Mesendoderm (in vitro differentiated cells): ENCODE results near the gene KMT5C.

Experiments used
- DNase-seq: peaks from one replicate; pipeline ENCODE4 v3.0.0; 2013
- H2AK5ac ChIP-seq: 2 replicates; pipeline ENCODE4 v1.6.1; 2013; ENCODE audit warnings: low read length, inconsistent platforms
- H2BK120ac ChIP-seq: 2 replicates; pipeline ENCODE4 v1.6.1; 2013; ENCODE audit warnings: low read depth, mild to moderate bottlenecking, low read length, moderate library complexity, mixed read lengths
- H2BK15ac ChIP-seq: replicated peaks from 2 replicates; pipeline ENCODE4 v1.6.1; 2013; ENCODE audit warnings: low read depth, mild to moderate bottlenecking, moderate library complexity
- H2BK5ac ChIP-seq: 2 replicates; pipeline ENCODE4 v1.6.1; 2013; ENCODE audit warnings: low read length, inconsistent platforms
- H3K18ac ChIP-seq: 2 replicates; pipeline ENCODE4 v1.6.1; 2013; ENCODE audit warnings: mild to moderate bottlenecking, low read length, mixed read lengths
- H3K23ac ChIP-seq: one replicate; pipeline ENCODE4 v1.6.1; 2013; ENCODE audit warnings: low read length
- H3K27ac ChIP-seq: 2 replicates; pipeline ENCODE4 v1.5.1; 2013; ENCODE audit warnings: low read depth, mild to moderate bottlenecking, inconsistent platforms, low read length, moderate library complexity
- H3K27me3 ChIP-seq: 2 replicates; pipeline ENCODE4 v1.6.1; 2013; ENCODE audit warnings: low read length, control low read depth, mild to moderate bottlenecking, inconsistent platforms; ENCODE audit not compliant: insufficient read depth, poor library complexity
- H3K36me3 ChIP-seq: 2 replicates; pipeline ENCODE4 v1.6.1; 2013; ENCODE audit warnings: low read length, inconsistent platforms; ENCODE audit not compliant: control insufficient read depth, insufficient read depth
- H3K4ac ChIP-seq: one replicate; pipeline ENCODE4 v1.6.1; 2013; ENCODE audit warnings: low read depth, mild to moderate bottlenecking, low read length, moderate library complexity
- H3K4me1 ChIP-seq: 2 replicates; pipeline ENCODE4 v1.6.1; 2013; ENCODE audit warnings: low read depth, low read length, inconsistent platforms; ENCODE audit not compliant: control insufficient read depth
- H3K4me2 ChIP-seq: 2 replicates; pipeline ENCODE4 v1.6.1; 2013; ENCODE audit warnings: low read length
- H3K4me3 ChIP-seq: 2 replicates; pipeline ENCODE4 v1.5.1; 2013; ENCODE audit warnings: mild to moderate bottlenecking, low read length
- H3K56ac ChIP-seq: one replicate; pipeline ENCODE4 v1.6.1; 2013; ENCODE audit warnings: low read length
- H3K79me1 ChIP-seq: 2 replicates; pipeline ENCODE4 v1.6.1; 2013; ENCODE audit warnings: low read length, inconsistent platforms
- H3K79me2 ChIP-seq: 2 replicates; pipeline ENCODE4 v1.6.1; 2013; ENCODE audit warnings: mild to moderate bottlenecking, low read length; ENCODE audit not compliant: control insufficient read depth, insufficient read depth
- H3K9ac ChIP-seq: 2 replicates; pipeline ENCODE4 v1.6.1; 2013; ENCODE audit warnings: low read length, inconsistent platforms
- H4K5ac ChIP-seq: one replicate; pipeline ENCODE4 v1.6.1; 2013; ENCODE audit warnings: low read length
- H4K8ac ChIP-seq: one replicate; pipeline ENCODE4 v1.6.1; 2013; ENCODE audit warnings: low read depth, mild to moderate bottlenecking, control low read depth, low read length, moderate library complexity
- whole genome bisulfite sequencing: extraction: QIAGEN DNeasy Blood & Tissue Kit; methylation state at CpG from one replicate; pipeline ENCODE4 v1.1.7; 2013; ENCODE audit warnings: low lambda C conversion rate, missing lambda C conversion rate; ENCODE audit not compliant: insufficient coverage; ENCODE audit errors: extremely low coverage; 5-methylcytosine and 5-hydroxymethylcytosine counted together

Gene KMT5C

DNA sequence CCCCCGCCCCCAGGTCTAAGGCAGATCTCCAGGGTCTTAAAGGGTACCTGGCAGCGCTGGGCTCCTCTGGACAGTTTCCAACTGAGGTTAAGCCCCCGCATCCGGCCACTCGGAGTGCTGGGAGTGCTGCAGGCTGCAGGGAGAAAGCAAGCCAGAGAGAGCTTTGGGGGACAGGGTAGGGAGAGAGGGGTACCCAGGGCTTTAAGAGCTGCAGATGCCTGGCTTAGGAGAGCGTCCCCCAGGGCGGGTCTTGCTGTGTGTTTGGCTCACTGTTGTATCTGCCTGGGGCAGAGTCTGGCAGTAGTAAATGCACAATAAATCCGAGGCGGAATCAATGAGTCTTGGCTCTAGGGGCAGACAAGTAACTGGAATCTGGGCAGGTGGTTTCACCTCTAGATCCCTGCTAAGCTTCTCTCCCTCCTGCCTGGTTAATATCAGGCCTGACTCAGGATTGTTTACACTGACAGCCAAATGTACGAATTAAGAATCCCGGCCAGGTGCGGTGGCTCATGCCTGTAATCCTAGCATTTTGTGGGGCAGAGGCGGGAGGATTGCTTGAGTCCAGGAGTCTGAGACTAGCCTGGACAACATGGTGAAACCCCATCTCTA is 15.6 kb downstream of the KMT5C start:
- no peak for DNase-seq

DNA sequence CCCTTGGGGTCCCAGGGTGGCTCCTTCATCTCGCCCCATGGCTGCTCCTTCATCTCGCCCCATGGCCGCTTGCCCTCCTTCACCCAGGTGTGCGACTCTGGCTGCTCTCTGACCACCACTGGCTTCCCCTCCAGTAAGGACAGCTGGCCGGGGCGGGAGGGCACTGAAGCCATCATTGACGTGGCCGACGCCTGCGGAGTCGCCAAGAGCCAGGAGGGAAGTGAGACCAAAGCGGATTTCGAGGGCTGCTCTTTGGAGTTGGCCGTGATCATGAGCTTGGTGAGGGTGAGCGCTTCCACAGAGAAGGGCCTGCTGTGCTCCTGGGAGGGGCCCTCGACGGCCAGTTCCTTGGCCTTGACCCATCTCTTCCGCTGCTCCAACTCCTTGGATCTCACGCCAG is 18.8 kb downstream of the KMT5C start:
- no peak overlapping the region for H3K18ac ChIP-seq
- H3K23ac ChIP-seq: no peak overlapping the region
- H2BK120ac ChIP-seq: no peak overlapping the region
- H3K56ac ChIP-seq: no peak overlapping the region
- peaks cover 5% of the 10 kb centered on the region for H3K27me3 ChIP-seq
- H2AK5ac ChIP-seq: no peak overlapping the region
- H3K4me3 ChIP-seq: no peak overlapping the region
- no peaks in the 10 kb centered on the region for H3K4me1 ChIP-seq
- no peaks in the 10 kb centered on the region for H3K36me3 ChIP-seq
- no peak overlapping the region for H2BK15ac ChIP-seq
- H3K79me2 ChIP-seq: no peaks in the 10 kb centered on the region
- H3K27ac ChIP-seq: no peak overlapping the region
- H3K9ac ChIP-seq: no peak overlapping the region
- H4K5ac ChIP-seq: no peak overlapping the region
- H3K4ac ChIP-seq: no peak overlapping the region
- H3K79me1 ChIP-seq: no peaks in the 10 kb centered on the region
- DNase-seq: no peak
- H3K4me2 ChIP-seq: no peak overlapping the region
- no CpG with 5 or more reads among the region's 19 CpGs for WGBS
- no peak overlapping the region for H2BK5ac ChIP-seq
- no peak overlapping the region for H4K8ac ChIP-seq

More for the DNA sequence above, 15.6 kb downstream of the KMT5C start:
- H2AK5ac ChIP-seq: no peak overlapping the region
- H3K27me3 ChIP-seq: peaks cover 16% of the 10 kb centered on the region
- no peak overlapping the region for H3K23ac ChIP-seq
- no peaks in the 10 kb centered on the region for H3K36me3 ChIP-seq
- H3K18ac ChIP-seq: no peak overlapping the region
- no peak overlapping the region for H3K4me3 ChIP-seq
- H4K8ac ChIP-seq: no peak overlapping the region
- H3K4me2 ChIP-seq: no peak overlapping the region
- WGBS: no CpG with 5 or more reads among the region's 13 CpGs
- no peaks in the 10 kb centered on the region for H3K79me2 ChIP-seq
- no peak overlapping the region for H3K27ac ChIP-seq
- no peak overlapping the region for H3K9ac ChIP-seq
- H4K5ac ChIP-seq: no peak overlapping the region
- no peak overlapping the region for H2BK120ac ChIP-seq
- peak overlapping the region; percentile 7 for H3K56ac ChIP-seq
- H3K4ac ChIP-seq: no peak overlapping the region
- H3K4me1 ChIP-seq: peaks cover 3% of the 10 kb centered on the region
- no peak overlapping the region for H2BK15ac ChIP-seq
- no peak overlapping the region for H2BK5ac ChIP-seq
- H3K79me1 ChIP-seq: no peaks in the 10 kb centered on the region

DNA sequence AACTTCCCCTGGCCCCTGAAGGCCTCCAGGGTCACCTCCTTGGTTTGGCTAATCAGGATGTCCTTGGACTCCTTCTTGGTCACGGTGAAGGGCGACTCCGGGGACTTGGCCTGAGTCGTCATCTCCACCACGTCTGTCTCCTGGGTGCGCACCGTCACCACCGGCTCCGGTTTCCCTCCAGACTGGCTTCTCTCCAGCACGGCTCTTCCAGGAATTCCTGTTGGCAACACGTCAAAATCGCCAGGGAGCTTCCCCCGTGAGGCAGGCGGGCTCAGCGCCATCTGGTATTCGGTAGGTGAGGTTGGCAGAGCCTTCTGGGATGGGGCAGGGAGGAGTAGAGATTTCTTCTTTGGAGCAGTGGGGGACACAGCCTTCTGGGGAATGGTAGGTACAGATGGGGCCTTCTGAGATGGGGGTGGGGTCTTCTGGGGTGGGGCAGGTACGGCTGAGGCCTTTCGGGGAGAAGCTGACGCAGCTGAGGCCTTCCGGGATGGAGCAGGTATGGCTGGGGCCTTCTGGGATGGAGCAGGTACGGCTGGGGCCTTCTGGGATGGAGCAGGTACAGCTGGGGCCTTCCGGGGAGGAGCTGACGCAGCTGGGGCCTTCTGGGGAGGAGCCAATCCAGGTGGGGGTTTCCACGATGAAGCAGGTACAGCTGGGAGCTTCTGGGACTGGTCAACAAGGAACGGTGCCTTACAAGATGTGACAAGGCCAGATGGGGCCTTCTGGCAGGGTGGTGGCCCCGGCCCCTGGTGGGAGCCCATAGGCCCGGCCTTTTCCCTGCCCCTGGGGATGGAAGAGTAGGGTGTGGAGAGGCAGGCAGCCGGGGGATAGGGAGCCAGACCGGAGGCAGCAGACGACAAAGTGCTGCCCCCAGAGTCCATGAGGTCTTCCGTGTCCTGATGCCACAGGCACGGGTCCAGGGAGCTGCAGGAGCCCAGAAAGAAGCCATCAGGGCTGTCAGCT is 19.6 kb downstream of the KMT5C start:
- no peak overlapping the region for H2BK120ac ChIP-seq
- no peak overlapping the region for H4K8ac ChIP-seq
- no peak overlapping the region for H3K27ac ChIP-seq
- H3K4me3 ChIP-seq: no peak overlapping the region
- H2AK5ac ChIP-seq: no peak overlapping the region
- no peak overlapping the region for H3K4ac ChIP-seq
- no CpG with 5 or more reads among the region's 32 CpGs for WGBS
- no peak overlapping the region for H3K9ac ChIP-seq
- H3K36me3 ChIP-seq: no peaks in the 10 kb centered on the region
- no peak for DNase-seq
- no peak overlapping the region for H3K4me2 ChIP-seq
- no peak overlapping the region for H3K18ac ChIP-seq
- H2BK5ac ChIP-seq: no peak overlapping the region
- H2BK15ac ChIP-seq: no peak overlapping the region
- H3K4me1 ChIP-seq: no peaks in the 10 kb centered on the region
- H3K27me3 ChIP-seq: peaks cover 5% of the 10 kb centered on the region
- no peak overlapping the region for H3K23ac ChIP-seq
- no peak overlapping the region for H4K5ac ChIP-seq
- H3K79me2 ChIP-seq: no peaks in the 10 kb centered on the region
- H3K56ac ChIP-seq: no peak overlapping the region
- H3K79me1 ChIP-seq: no peaks in the 10 kb centered on the region

DNA sequence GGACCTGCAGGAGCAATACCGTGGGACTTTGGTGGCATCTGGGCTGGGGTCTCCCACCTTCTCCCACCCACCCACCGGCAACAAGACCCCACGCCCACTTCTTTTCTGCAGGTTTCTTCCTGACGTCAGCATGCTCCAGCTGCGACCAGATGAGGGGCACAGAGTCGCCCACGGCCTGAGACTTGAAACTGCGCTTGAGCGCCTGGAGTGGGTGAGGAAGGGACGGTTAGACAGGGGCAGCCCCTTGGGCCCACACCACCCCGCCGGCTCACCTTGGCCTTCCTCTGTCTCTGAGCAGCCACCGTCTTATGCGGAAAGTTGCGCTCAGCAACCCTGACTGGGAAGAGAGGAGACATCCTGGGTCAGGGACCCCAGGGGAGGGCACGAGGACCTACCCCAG is 21.2 kb downstream of the KMT5C start:
- H3K4me1 ChIP-seq: no peaks in the 10 kb centered on the region
- WGBS: no CpG with 5 or more reads among the region's 16 CpGs
- H4K5ac ChIP-seq: no peak overlapping the region
- H3K4me3 ChIP-seq: no peak overlapping the region
- H2BK120ac ChIP-seq: no peak overlapping the region
- no peak overlapping the region for H3K4ac ChIP-seq
- no peak overlapping the region for H3K56ac ChIP-seq
- no peak overlapping the region for H3K4me2 ChIP-seq
- no peak overlapping the region for H2AK5ac ChIP-seq
- no peak overlapping the region for H2BK15ac ChIP-seq
- H3K9ac ChIP-seq: no peak overlapping the region
- no peak overlapping the region for H3K18ac ChIP-seq
- H3K27ac ChIP-seq: no peak overlapping the region
- no peaks in the 10 kb centered on the region for H3K79me1 ChIP-seq
- no peak overlapping the region for H2BK5ac ChIP-seq
- no peaks in the 10 kb centered on the region for H3K27me3 ChIP-seq
- DNase-seq: no peak
- H3K23ac ChIP-seq: no peak overlapping the region
- H4K8ac ChIP-seq: no peak overlapping the region
- H3K36me3 ChIP-seq: no peaks in the 10 kb centered on the region
- no peaks in the 10 kb centered on the region for H3K79me2 ChIP-seq

DNA sequence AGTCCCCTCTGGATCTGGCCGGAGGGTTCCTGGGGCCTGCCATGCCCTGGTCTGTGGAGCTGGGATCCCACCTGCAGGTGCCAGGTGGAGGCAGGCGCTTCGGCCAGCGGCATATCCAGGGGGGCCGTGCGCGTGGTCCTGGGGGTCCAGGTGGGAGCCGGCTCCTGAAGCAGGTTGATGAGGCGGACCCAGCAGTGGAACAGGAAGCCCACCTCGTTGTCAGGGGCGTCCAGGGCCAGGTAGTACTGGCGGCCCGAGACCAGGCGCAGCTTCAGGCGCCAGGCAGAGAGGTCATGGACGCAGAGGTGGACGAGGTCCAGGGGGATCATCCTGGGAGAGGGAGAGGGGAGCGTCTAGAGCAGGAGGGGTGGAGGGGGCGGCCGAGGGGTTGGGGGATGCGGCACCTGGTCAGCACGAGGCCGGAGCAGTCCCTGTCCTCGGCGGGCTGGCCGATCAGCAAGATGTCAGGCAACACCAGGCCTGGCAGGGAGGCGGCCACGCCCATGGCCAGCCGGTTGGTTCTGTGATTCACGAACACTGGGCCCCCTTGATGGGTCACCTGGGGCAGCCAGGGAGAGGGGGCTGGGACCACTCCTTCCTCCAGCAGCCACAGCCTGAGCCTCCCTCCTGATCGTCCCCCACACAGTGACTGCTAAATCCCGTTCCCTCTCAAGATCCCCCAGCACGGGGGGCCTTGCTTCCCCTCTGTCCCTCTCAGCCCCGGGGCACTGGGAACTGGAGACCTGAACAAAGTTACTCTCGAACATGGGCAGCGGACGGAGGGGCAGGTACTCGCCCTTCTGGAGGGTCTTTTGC is 22.7 kb downstream of the KMT5C start:
- no peak for DNase-seq
- Histone ChIP-seq H3K9ac (no peak overlapping the region), H3K4me1 (no peaks in the 10 kb centered on the region), H3K79me2 (no peaks in the 10 kb centered on the region), H3K4ac (no peak overlapping the region), H4K5ac (no peak overlapping the region), H3K23ac (no peak overlapping the region), H3K56ac (no peak overlapping the region), H3K36me3 (no peaks in the 10 kb centered on the region), H3K27ac (no peak overlapping the region), H3K18ac (no peak overlapping the region), H4K8ac (no peak overlapping the region), H2BK5ac (no peak overlapping the region), H2BK120ac (no peak overlapping the region), H3K79me1 (no peaks in the 10 kb centered on the region), H2BK15ac (no peak overlapping the region), H3K27me3 (no peaks in the 10 kb centered on the region), H2AK5ac (no peak overlapping the region), H3K4me2 (no peak overlapping the region), H3K4me3 (no peak overlapping the region)
- WGBS: no CpG with 5 or more reads among the region's 38 CpGs
